ENCODE data around the gene DAO. TPM values are rescaled to one million over a fixed set of nuclear protein-coding genes. Genes with fewer than 3 reads are reported as not detected.

Gene DAO
- total RNA-seq, 4 donors from 2014 or later: not detected

GRCh38 chr12:108842361-108842760 is 37.5 kb upstream of the DAO start:
- 75 to 83% methylated on average over 5 to 6 of the region's 6 CpGs for WGBS, 2 donors
- intact Hi-C loops (cut with DNase I): no loop called here
- Histone ChIP-seq H3K36me3 (peaks cover 0 to under 1% of the 10 kb centered on the region in 2 donors), H3K4me1 (peaks cover 33 to 35% of the 10 kb centered on the region in 2 donors), H3K9me3 (no peaks in the 10 kb centered on the region), H3K4me3 (replicated peaks in 1 of 3) (no peak overlapping the region), H3K27ac (peak overlapping the region in 1 of 3 donors; percentile 56), H3K27me3 (no peaks in the 10 kb centered on the region)
- no peak for DNase-seq
- no peak for TF ChIP-seq CTCF (IDR thresholded peaks at IDR 0.05)
- no peak for TF ChIP-seq POLR2A (IDR thresholded peaks at IDR 0.05)

GRCh38 chr12:108843187-108843586 is 36.7 kb upstream of the DAO start:
- Histone ChIP-seq H3K9me3 (no peaks in the 10 kb centered on the region), H3K4me1 (peaks cover 25 to 26% of the 10 kb centered on the region in 2 donors), H3K27ac (peak overlapping the region in 1 of 3 donors; percentile 56), H3K27me3 (no peaks in the 10 kb centered on the region), H3K4me3 (replicated peaks in 1 of 3) (no peak overlapping the region), H3K36me3 (peaks cover 7 to 8% of the 10 kb centered on the region in 2 donors)
- intact Hi-C loops (cut with DNase I): no loop called here
- WGBS, 2 donors: 78 to 82% methylated on average over 6 of the region's 6 CpGs
- DNase-seq: no peak
- TF ChIP-seq CTCF (IDR thresholded peaks at IDR 0.05) (no peak), POLR2A (IDR thresholded peaks at IDR 0.05) (no peak)

GRCh38 chr12:108845696-108846095 is 34.2 kb upstream of the DAO start:
- Histone ChIP-seq H3K4me1 (peaks cover under 1 to 16% of the 10 kb centered on the region in 2 donors), H3K4me3 (replicated peaks in 1 of 3) (no peak overlapping the region), H3K9me3 (no peaks in the 10 kb centered on the region), H3K27ac (no peak overlapping the region), H3K36me3 (peaks cover 9 to 10% of the 10 kb centered on the region in 2 donors), H3K27me3 (no peaks in the 10 kb centered on the region)
- no peak for TF ChIP-seq POLR2A (IDR thresholded peaks at IDR 0.05)
- TF ChIP-seq CTCF (IDR thresholded peaks at IDR 0.05): no peak
- intact Hi-C loops (cut with DNase I): loop anchor here (5.0 kb wide), 1 partner anchor 38 kb away; no protein-coding TSS in a partner anchor
- no peak for DNase-seq
- 83 to 87% methylated on average over 2 of the region's 2 CpGs for WGBS, 2 donors

GRCh38 chr12:108846290-108846701 is 33.6 kb upstream of the DAO start:
- no peak for DNase-seq
- peak overlapping the region in 1 of 3 donors; percentile 4 for H3K27ac ChIP-seq
- no peaks in the 10 kb centered on the region for H3K9me3 ChIP-seq
- peaks cover 0 to 16% of the 10 kb centered on the region in 2 donors for H3K4me1 ChIP-seq
- peaks cover 9 to 10% of the 10 kb centered on the region in 2 donors for H3K36me3 ChIP-seq
- TF ChIP-seq POLR2A (IDR thresholded peaks at IDR 0.05): no peak
- TF ChIP-seq CTCF (IDR thresholded peaks at IDR 0.05): no peak
- intact Hi-C loops (cut with DNase I): loop anchor here (5.0 kb wide), 1 partner anchor 39 kb away; no protein-coding TSS in a partner anchor
- WGBS, 2 donors: 60 to 72% methylated on average over 4 to 5 of the region's 5 CpGs
- no peaks in the 10 kb centered on the region for H3K27me3 ChIP-seq
- no peak overlapping the region for H3K4me3 ChIP-seq (replicated peaks in 1 of 3)

DNA sequence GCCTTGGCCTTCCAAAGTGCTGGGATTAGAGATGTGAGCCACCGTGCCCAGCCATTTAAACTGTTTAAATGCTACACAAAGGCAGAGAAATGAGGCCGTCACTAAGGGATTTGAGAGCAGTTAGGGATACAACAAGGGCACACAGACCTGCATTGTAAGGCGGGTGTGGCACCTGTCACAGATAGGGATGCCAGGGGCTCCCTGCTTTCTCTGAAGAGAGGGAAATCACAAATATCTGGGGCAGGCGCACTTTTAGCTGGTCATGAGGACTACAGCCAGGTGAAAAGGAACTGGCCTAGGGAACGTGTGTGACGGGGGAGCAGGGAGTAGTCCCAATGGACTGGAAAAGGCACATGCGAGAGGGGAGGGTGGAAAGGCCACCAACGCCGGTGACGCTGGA is 32.2 kb upstream of the DAO start:
- no peak for TF ChIP-seq CTCF (IDR thresholded peaks at IDR 0.05)
- TF ChIP-seq POLR2A (IDR thresholded peaks at IDR 0.05): no peak
- Histone ChIP-seq H3K4me3 (replicated peaks in 1 of 3) (no peak overlapping the region), H3K36me3 (peaks cover 9 to 10% of the 10 kb centered on the region in 2 donors), H3K9me3 (no peaks in the 10 kb centered on the region), H3K27ac (no peak overlapping the region), H3K4me1 (peaks cover 0 to 21% of the 10 kb centered on the region in 2 donors), H3K27me3 (no peaks in the 10 kb centered on the region)
- 92% methylated on average over 10 of the region's 10 CpGs for WGBS, 2 donors
- intact Hi-C loops (cut with DNase I): loop anchor here (5.0 kb wide), 1 partner anchor 40 kb away; no protein-coding TSS in a partner anchor
- no peak for DNase-seq
